GM19328 (cell line): ENCODE data around the gene PROCR.
"Not testable (repeated sequence)": the region's sequence is repeated elsewhere in the genome, so short reads cannot be mapped to it uniquely, and the experiment has no call there.

Source experiments
- ATAC-seq: cut with Tn5 transposase; IDR thresholded peaks from one replicate; pipeline ENCODE4 v1.9.1; 2021; ENCODE audit warnings: mild to moderate bottlenecking, moderate library complexity; ENCODE audit not compliant: unreplicated experiment

Gene PROCR

DNA sequence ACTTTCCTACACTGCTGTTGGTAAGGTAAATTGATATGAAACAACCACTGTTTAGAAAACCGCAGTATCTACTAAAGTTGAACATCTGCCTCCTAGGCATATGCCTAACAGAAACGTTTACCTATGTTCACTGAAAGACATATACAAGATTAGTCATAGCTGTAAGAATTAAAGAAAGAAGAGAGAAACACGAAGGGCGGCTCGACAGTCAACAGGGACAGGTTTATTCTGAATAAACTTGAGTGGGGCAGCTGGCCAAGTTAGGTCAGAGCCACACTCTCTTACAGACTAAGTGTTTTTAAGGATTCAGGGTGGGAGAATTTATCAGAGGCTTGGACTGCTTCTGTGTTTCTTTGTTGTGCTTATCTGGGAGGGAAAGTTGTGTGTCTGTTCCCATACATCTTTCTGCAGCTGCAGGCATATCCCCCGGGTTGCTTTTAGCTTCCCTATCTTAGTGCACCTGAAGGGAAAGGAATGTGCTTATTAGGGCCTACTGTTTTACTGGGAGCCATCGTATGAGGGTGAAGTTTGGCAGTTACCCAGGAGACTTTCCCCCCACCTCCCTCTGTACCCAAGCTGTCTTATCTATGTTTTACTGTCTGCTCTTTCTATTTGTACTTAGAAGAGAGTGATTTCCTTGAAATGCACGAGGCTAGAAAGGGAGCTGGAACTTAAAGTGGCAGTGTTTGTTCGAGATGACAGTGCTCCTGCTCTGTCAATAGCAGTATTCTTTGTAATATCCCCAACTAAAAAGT is 20.4 kb downstream of the PROCR start:
- no peak for ATAC-seq

DNA sequence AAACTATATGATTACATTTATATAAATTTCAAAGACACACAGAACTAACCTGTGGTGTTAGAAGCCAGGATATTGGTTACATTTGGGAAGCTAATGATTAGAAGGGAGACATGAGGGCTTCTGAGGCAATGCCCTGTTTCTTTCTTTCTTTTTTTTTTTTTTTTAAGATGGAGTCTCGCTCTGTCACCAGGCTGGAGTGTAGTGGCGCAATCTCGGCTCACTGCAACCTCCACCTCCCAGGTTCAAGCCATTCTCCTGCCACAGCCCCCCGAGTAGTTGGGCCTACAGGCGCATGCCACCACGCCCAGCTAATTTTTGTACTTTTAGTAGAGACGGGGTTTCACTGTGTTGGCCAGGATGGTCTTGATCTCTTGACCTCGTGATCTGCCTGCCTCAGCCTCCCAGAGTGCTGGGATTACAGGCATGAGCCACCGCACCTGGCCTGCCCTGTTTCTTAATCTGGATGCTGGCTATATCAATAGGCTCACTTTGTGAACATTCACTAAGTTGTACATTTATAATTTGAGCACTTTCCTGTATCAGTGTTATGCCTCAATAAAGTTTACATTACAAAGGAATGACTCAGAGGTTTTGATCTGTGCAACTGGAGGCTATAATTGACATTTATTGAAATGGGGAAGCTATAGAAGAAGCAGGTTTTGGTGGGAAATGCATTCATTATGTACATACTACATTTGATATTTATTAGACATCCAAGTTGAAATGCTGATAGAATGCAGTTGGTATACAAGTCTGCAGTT is 21.3 kb downstream of the PROCR start:
- not testable (repeated sequence) for ATAC-seq

DNA sequence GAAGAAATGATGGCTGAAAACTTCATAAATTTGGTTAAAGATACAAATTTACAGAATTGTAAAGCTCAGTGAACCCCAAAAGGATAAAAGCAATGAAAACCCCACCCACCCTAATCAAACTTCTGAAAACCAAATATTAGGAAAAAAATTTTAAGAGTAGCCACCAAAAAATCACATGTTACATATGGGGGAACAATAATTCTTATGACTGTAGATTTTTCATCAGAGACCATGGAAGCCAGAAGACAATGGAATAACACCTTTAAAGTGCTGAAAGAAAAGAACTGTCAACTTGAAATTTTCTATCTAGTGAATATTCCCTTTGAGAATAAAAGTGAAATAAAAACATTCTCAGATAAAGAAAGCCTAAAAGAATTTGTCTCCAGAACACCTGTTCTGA is 24.4 kb downstream of the PROCR start:
- no peak for ATAC-seq

DNA sequence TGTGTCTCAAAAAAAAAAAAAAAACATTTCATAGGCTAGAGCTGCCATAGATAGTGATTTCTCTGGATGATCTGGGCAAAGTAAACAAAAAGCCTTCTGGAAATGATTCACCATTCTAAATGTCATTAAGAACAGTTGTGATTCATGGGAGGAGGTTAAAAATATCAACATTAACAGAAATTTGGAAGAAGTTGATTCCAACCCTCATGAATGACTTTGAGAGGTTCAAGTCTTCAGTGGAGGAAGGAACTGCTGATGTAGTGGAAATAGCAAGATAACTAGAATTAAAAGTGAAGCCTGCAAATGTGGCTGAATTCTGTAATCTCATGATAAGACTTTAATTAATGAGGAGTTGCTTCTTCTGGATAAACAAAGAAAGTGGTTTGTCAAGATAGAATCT is 27.9 kb downstream of the PROCR start:
- no peak for ATAC-seq

DNA sequence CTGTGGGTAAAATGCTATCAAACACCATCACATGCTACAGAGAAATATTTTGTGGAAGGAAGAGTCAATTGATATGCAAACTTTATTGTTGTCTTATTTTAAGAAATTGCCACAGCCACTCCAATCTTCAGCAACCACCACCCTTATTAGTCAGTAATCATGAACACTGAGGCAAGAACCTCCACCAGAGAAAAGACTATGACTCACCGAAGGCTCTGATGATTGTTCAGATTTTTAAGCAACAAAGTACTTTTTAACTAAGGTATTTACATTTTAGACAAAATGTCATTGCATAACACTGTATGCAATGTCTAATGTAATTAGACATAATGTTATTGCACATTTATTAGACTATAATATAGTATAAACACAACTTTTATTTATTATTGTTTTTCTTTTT is 28.4 kb downstream of the PROCR start:
- no peak for ATAC-seq

DNA sequence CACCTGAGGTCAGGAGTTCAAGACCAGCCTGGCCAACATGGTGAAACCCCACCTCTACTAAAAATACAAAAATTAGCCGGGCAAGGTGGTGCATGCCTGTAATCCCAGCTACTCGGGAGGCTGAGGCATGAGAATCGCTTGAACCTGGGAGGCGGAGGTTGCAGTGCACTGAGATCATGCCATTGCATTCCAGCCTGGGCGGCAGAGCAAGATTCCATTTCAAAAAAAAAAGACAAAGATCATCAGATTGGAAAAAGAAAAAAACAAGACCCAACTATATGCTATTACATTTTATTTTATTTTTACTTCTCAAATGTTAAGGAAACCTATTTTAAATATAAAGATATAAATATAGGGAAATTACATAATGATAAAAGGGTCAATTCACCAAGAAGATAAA is 29.6 kb downstream of the PROCR start:
- not testable (repeated sequence) for ATAC-seq

DNA sequence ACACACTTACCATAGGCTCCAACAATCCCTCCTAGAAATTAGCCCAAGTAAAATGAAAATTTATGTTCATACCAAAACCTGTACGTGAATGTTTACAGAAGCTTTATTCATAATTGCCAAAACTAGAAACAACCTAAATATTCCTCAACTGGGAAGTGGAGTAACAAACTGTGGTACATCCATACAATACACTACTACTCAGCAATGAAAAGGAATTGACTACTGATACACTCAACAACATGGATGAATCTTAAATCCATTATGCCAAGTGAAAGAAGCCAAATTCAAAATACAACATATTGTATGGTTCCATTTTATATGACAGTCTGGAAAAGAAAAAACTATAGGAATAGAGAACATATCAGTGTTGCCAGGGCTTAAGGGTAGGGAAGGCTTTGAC is 34.9 kb downstream of the PROCR start:
- ATAC-seq, result no peak

DNA sequence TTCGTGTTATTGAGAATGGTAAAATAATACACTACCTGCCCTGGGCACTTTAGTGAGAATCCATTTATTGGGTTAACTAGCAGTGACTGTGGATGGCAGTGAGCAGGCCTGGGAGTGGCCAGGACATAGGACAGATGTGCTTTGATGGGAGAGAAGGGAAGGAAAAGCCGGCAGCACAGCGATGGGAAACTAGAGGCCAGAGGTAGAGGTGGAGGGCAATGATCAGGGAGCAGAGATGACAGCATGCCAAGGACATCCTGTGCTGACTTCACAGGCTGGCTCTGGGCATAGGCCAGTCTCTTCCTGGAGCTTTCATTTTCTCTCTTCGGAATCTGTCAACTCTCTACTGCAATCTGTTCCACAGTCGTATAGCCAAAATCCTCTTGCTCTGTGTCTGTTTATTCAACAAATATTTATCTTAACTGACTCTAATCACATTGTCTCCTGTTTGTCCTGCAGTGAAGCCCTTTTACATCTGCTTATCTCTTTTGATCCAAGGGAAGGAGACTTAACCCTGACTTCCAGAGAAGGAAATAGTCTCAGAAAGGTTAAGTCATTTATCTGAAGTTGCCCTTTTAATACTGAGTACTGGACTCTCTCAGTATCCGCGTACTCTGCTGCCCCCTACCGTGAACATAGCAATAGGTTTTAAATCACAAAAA is 36.2 kb downstream of the PROCR start:
- no peak for ATAC-seq

DNA sequence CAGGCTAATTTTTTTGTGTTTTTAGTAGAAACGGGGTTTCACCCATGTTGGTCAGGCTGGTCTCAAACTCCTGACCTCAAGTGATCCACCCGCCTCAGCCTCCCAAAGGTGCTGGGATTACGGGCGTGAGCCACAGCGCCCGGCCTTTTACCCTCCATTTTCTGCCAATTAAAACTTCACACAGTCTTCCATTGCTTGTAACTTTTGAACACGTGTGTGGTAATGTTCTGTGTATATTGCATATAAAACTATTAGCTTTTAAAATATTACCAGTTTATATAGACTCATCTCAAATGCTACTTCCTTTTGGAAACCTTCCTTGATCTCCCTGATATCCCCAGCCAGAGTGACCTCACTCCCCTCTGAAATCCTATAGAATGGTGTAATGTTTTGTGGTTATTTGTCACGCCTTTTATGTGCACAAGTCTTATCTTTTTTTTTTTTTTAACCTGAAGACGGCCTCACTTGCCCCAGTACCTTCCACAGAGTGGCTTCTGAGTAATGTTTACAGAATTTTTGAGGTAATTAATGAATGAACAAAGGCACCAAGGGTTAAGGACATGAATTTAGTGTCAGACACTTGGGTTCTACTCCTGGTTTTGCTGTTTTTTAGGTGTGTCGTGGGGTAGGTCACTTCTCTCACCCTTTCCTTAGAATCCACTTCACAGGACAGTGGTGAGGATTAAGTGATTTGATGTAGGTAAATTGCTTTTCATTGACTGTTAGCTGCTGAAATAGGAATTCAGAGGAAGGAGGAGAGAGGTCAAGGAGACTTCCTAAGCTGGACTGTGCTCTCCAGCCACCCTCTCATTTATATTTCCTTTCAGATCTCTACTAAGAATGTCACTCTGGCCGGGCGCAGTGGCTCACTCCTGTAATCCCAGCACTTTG is 43.4 kb downstream of the PROCR start:
- no peak for ATAC-seq

DNA sequence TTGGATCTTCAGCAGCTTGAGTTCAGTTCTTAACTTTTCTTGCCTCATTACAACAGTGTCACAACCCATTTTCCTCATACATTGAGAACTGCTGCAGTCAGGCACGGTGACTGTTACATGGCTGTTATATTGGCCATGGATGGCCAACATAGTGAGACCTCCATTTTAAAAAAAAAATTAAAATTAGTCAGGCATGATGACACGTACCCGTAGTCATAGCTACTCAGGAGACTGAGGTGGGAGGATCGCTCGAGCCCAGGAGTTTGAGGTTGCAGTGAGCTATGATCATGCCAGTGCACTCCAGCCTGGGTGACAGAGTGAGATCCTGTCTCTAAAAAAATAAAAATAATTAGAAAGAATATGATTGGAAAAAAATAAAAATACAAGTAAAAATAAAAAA is 44.7 kb downstream of the PROCR start:
- ATAC-seq, result no peak

DNA sequence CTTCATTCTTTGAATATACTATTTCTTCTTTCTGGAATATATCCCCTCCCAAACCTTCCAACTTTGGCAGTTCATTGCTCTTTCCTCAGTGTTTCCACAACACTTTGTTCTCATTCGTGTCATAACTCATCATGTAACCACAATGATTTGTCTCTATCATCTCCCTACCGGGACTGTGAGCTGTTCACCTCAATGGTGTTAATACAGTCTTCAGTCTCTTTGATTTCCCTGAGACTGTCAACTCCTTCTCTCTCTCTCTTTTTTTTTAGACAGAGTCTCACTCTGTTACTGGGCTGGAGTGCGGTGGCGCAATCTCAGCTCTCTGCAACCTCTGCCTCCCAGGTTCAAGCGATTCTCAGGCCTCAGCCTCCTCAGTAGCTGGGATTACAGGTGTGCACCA is 52.1 kb downstream of the PROCR start:
- ATAC-seq, result no peak

DNA sequence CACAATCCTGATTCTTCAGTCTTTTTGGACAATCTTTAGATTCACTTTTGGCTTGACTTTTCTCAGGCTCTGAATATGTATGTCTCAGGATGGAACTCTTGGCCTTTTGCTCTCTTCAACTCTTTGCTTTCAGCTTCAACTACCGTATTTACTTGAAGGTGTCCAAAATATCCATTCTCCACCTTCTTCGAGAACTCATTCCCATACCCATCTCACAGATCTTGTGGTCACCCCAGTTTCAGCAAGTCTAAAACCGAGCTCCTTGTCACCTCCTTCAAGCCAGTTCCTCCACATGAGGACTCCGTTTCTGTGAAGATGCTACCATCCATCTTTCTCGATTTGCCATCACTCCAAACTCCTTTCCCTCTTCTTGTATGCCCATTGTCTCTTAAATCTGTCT is 52.7 kb downstream of the PROCR start:
- ATAC-seq, result no peak

DNA sequence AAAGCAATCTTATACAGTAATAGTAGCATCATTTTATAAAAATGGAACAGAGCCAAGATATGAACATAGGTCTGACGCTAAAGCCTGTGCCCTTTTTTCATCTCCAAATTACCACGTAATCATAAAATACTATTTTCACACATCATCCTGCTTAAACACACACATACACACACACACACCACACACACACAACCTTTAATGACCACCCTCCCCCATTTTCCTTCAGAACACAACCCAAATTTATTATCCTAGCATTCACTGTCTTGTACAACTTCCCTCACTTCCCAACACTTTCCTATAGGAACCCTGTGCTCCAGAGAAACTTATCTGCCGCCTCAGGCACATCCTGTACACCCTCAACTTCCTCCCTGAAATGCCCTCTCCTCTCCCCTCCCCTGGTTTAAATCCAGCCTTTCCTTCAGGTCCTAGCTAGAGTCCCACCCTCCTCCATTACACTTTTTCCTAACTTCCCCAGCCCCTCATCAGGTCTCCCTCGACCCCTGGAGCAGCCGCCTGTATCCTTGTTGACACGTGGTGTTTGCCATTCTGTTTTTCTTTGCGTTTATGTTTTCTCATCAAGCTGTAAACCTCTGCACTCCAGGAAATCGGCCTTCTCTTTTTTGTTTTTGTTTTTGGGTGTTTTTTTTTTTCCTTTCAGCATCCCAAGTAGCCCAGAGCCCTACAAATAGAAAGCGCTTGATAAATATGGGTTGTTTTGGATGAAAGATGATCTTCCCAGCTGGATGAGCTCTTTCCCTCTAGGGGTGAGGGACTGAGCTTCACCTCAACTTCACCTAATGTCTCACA is 53.6 kb downstream of the PROCR start:
- no peak for ATAC-seq

DNA sequence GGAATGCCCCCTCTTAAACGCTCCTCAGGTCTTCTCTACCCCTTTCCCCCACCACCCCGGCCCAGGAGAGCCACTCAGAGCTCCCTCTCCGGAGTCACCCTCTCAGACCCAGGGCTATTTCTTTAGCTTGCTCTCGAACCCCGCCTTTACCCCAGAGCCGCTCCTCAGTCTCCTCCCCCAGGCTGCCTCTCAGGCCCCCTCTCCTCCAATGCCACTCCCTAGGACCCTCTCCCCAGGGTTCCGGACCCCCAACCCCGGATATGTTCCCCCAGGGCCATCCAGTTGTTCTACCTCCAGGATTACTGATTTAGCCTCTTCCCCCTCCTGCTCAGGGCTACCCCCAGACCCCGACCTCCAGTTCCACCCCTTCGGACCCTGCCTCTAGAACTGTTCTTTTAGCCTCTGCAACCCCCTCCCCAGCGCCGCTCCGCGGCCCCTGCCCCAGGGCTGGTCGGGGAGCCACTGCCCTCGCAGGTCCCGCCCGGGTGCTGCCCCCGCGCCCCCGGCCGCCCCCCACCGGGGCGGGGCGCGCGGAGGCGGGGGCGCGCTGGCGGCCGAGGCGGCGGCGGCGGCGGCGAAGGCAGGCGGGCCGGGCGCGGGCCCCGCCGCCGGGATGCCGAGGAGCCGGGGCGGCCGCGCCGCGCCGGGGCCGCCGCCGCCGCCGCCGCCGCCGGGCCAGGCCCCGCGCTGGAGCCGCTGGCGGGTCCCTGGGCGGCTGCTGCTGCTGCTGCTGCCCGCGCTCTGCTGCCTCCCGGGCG is 54.4 kb downstream of the PROCR start, which contains the start of gene MMP24:
TSS of gene MMP24 (plus strand) at position 565 of the 758 bp plus-strand sequence. CDS start at position 614, 49 bp downstream.
- ATAC-seq, result no peak
